Heart left ventricle (tissue), 16 donors: Measurements from ENCODE around the gene KDM8. TPM values are rescaled to one million over a fixed set of nuclear protein-coding genes. Genes with fewer than 3 reads are reported as not detected.

Experiments used
- ATAC-seq, 4 donors: fragments of 200-7000 bp; cut with Tn5 transposase; one replicate each; pipeline ENCODE4 v1.9.1; 2020 to 2022; ENCODE audit warnings: moderate library complexity in 4 of 4, mild to moderate bottlenecking in 3 of 4, moderate number of reproducible peaks in 1 of 4
- DNase-seq, 5 donors: peaks; one replicate each; pipeline ENCODE4 v3.0.0-alpha.2; 2020
- H3K27ac ChIP-seq, 12 donors: fragments of 200-600 bp; sonication (generic) in 4 of 12; one replicate each; pipeline versions ENCODE4 v1.5.0 to v1.8.0; 2016 to 2022; ENCODE audit warnings: mild to moderate bottlenecking in 2 of 12
- H3K27me3 ChIP-seq, 9 donors: fragments of 200-600 bp; sonication (generic) in 2 of 9; one replicate each; pipeline versions ENCODE4 v1.5.1 to v1.8.0; 2016 to 2022; ENCODE audit warnings: mild to moderate bottlenecking in 3 of 9
- H3K36me3 ChIP-seq, 9 donors: fragments of 200-600 bp; sonication (generic) in 2 of 9; one replicate each; pipeline versions ENCODE4 v1.5.0 to v1.8.0; 2018 to 2022; ENCODE audit warnings: mild to moderate bottlenecking in 2 of 9
- H3K4me1 ChIP-seq, 12 donors: fragments of 200-600 bp; sonication (generic) in 4 of 12; one replicate each; pipeline versions ENCODE4 v1.5.0 to v1.8.0; 2016 to 2022; ENCODE audit warnings: mild to moderate bottlenecking in 3 of 12
- H3K4me3 ChIP-seq, 12 donors: fragments of 200-600 bp; sonication (generic) in 4 of 12; one replicate each; pipeline versions ENCODE4 v1.5.0 to v1.8.0; 2017 to 2022; ENCODE audit warnings: mild to moderate bottlenecking in 9 of 12, moderate library complexity in 4 of 12
- H3K9me3 ChIP-seq, 12 donors: fragments of 200-600 bp; sonication (generic) in 4 of 12; one replicate each; pipeline versions ENCODE4 v1.5.0 to v1.8.0; 2016 to 2022; ENCODE audit warnings: mild to moderate bottlenecking in 1 of 12
- POLR2A ChIP-seq, 2 donors: fragments of 450-650 bp; IDR thresholded peaks; one replicate each; pipeline ENCODE4 v1.6.1; 2017; ENCODE audit warnings: antibody characterized with exemption in 2 of 2, mild to moderate bottlenecking in 2 of 2, moderate library complexity in 2 of 2
- WGBS, 4 donors: extraction: QIAGEN DNeasy Blood & Tissue Kit in 2 of 4; methylation state at CpG; one replicate each; pipeline versions ENCODE4 v1.1.5 to v1.1.7; 2013 to 2018; 5-methylcytosine and 5-hydroxymethylcytosine counted together
- intact Hi-C, 10 donors: fragments of 100-400 bp; cut with DNase I; formaldehyde crosslinking; loops; one replicate each; pipeline versions ENCODE4 v1.11.1 to v1.14.2; 2022
- polyA plus RNA-seq, 2 donors: library from polyadenylated mRNA; stranded (reverse); fragments of 200-250 nt; gene quantifications; one replicate each; pipeline ENCODE4 v1.2.3, GENCODE V29; 2013
- total RNA-seq, 9 donors: library from RNA; depleted of rRNA in 2 of 9; stranded (reverse); fragments of >200 nt in 2 of 9; fragmentation: NEBNext Ultra II Directional in 3 of 9; extraction: Animal tissue kit (Norgen Biotek cat#: 25700) in 3 of 9; gene quantifications; one replicate each; pipeline versions ENCODE4 v1.1.0 to v1.2.4, GENCODE V29; 2016 to 2023
- TF ChIP-seq, protein P1 (sequence below), 12 donors: fragments of 200-600 bp; sonication (generic) in 4 of 12; IDR thresholded peaks; one replicate each; pipeline versions ENCODE4 v1.5.0 to v1.8.0; 2018 to 2022; ENCODE audit warnings: antibody characterized with exemption in 12 of 12, mild to moderate bottlenecking in 5 of 12
- donor health status: ischemic (EF 13 %, LVEDD 7.1; RV severe dilation, severe dysfunction).
- donor health status: healthy with polysubstance abuse.
- donor health status: DM: no; HTN: yes; CAD: no.
- donor health status: DM: no; HTN: no; CAD: no.
- donor health status: ischemic (EF 25% LVEDD 6.9; RV normal size, moderate dysfunction).
- donor health status: ischemic (EF 25% LVEDD 5.7; RV mildly dilated, moderate dysfunction).
- donor health status: healthy.
- donor health status: DM: yes; HTN: yes; CAD: no.
- donor health status: ischemic (EF 35%, LVEDD 5.7; RV mildly dilated, moderate dysfunction).
- donor health status: nonischemic (EF 11% LVEDD 7.7; RV severe dilation, severe dysfunction).
- donor health status: DM: yes; HTN: yes; CAD: no.
- donor health status: PGD.
- donor health status: ischemic (EF 29% LVEDD 5.4; RV normal size, mild dysfunction).
- donor health status: nonischemic (EF 23%, LVEDD 6.1; RV moderate dilation, normal function).

KDM8 gene
- total and polyA plus RNA-seq, 11 donors: 1.4 to 8.4 (median 3.5) TPM

DNA sequence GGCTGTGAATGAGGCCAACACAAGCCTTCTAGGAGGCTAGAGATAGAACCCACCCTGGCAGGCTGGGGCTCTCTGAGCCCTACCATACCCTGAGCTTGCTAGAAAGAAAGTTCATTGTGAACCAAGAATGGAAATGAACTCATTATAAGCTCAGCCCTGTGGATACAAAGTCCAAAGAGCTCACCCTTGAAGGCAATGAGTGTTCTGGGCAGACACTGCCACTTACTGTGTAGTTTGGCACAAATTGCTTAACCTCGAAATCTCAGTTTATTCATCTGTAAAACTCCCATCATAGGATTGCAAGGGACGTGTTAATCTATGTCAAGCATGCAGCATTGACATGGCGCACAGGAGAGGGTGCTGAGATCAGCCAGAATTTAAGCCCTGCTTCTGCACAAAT lies 5.5 kb downstream of the KDM8 start:
- Histone ChIP-seq H3K4me1 (peaks cover 0 to 13% (median 7%) of the 10 kb centered on the region in 12 donors), H3K27me3 (no peaks in the 10 kb centered on the region), H3K4me3 (no peak overlapping the region), H3K36me3 (peaks cover 0 to 38% (median 20%) of the 10 kb centered on the region in 9 donors), H3K27ac (no peak overlapping the region), H3K9me3 (no peaks in the 10 kb centered on the region)
- ATAC-seq (no peak), DNase-seq (no peak)
- TF ChIP-seq, protein P1, sequence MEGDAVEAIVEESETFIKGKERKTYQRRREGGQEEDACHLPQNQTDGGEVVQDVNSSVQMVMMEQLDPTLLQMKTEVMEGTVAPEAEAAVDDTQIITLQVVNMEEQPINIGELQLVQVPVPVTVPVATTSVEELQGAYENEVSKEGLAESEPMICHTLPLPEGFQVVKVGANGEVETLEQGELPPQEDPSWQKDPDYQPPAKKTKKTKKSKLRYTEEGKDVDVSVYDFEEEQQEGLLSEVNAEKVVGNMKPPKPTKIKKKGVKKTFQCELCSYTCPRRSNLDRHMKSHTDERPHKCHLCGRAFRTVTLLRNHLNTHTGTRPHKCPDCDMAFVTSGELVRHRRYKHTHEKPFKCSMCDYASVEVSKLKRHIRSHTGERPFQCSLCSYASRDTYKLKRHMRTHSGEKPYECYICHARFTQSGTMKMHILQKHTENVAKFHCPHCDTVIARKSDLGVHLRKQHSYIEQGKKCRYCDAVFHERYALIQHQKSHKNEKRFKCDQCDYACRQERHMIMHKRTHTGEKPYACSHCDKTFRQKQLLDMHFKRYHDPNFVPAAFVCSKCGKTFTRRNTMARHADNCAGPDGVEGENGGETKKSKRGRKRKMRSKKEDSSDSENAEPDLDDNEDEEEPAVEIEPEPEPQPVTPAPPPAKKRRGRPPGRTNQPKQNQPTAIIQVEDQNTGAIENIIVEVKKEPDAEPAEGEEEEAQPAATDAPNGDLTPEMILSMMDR (IDR thresholded peaks at IDR 0.05): no peak
- no peak for TF ChIP-seq POLR2A (IDR thresholded peaks at IDR 0.05)
- WGBS, 4 donors: 89 to 97% (median 94%) methylated on average over 3 of the region's 3 CpGs
- intact Hi-C loops: no loop called here

DNA sequence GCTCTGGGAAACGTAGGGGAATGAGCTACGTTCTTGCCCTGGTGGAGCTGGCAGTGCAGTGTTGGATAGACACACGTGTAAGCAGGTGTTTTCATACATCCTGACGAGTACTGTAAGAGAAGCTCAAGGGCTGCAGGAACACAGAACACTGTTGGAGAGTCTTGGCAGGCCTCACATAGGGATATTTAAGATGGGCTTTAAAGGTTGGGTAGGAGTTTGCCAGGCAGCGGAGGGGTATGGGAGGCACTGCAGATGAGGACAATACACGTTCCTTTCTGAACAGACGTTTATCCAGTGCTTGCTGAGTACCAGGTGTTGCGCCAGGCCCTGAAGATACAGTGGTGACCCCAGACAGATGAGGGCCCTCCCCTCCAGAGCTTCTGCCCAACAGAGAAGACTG lies 6.3 kb downstream of the KDM8 start:
- TF ChIP-seq, protein P1 (IDR thresholded peaks at IDR 0.05): no peak
- no peak for TF ChIP-seq POLR2A (IDR thresholded peaks at IDR 0.05)
- H3K4me3 ChIP-seq: no peak overlapping the region
- H3K36me3 ChIP-seq: peaks cover 0 to 43% (median 20%) of the 10 kb centered on the region in 9 donors
- DNase-seq: no peak
- WGBS, 4 donors: 90 to 93% (median 92%) methylated on average over 7 to 8 of the region's 8 CpGs
- H3K27me3 ChIP-seq: no peaks in the 10 kb centered on the region
- intact Hi-C loops: no loop called here
- no peak overlapping the region for H3K27ac ChIP-seq
- ATAC-seq: no peak
- H3K9me3 ChIP-seq: no peaks in the 10 kb centered on the region
- H3K4me1 ChIP-seq: peaks cover 0 to 6% (median 2%) of the 10 kb centered on the region in 12 donors

DNA sequence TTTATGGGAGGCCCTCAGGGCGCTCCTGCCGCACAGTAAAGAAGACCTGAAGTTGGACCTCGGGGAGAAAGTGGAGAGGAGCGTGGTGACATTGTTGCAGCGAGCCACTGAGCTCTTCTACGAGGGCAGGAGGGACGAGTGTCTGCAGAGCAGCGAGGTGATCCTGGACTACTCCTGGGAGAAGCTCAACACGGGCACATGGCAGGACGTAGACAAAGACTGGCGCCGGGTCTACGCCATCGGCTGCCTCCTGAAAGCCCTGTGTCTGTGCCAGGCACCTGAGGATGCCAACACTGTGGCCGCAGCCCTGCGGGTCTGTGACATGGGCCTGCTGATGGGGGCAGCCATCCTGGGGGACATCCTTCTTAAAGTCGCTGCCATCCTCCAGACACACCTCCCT lies 6.8 kb downstream of the KDM8 start:
- Histone ChIP-seq H3K36me3 (peaks cover 0 to 43% (median 23%) of the 10 kb centered on the region in 9 donors), H3K4me3 (no peak overlapping the region), H3K27me3 (no peaks in the 10 kb centered on the region), H3K9me3 (no peaks in the 10 kb centered on the region), H3K4me1 (no peaks in the 10 kb centered on the region), H3K27ac (no peak overlapping the region)
- intact Hi-C loops: no loop called here
- no peak for ATAC-seq
- TF ChIP-seq, protein P1 (IDR thresholded peaks at IDR 0.05): no peak
- TF ChIP-seq POLR2A (IDR thresholded peaks at IDR 0.05): no peak
- 92 to 95% (median 94%) methylated on average over 16 to 17 of the region's 17 CpGs for WGBS, 4 donors
- DNase-seq: no peak

DNA sequence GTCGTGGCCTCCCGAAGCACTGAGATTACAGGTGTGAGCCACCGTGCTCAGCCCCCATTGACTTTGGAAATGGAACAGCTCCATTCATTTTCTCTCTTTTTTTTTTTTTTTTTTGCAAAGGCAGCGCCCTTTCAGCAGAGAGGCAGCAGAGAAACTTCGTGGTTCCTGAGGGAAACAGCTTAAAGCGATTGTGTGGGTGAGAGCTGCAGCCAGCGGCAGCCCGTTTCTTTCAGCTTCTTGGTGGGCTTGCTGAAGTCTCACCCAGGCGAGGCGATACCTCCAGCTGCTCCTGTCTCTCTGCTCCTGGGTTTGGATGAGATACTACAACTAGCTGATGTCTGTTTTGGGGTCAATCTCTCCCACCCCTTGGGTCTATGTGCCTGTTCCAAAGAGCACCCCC lies 7.7 kb downstream of the KDM8 start:
- Histone ChIP-seq H3K9me3 (no peaks in the 10 kb centered on the region), H3K27ac (no peak overlapping the region), H3K36me3 (peaks cover 0 to 51% (median 26%) of the 10 kb centered on the region in 9 donors), H3K4me3 (no peak overlapping the region), H3K27me3 (no peaks in the 10 kb centered on the region), H3K4me1 (no peaks in the 10 kb centered on the region)
- TF ChIP-seq, protein P1 (IDR thresholded peaks at IDR 0.05): no peak
- TF ChIP-seq POLR2A (IDR thresholded peaks at IDR 0.05): no peak
- ATAC-seq: no peak
- intact Hi-C loops: no loop called here
- no peak for DNase-seq
- 88 to 96% (median 93%) methylated on average over 10 of the region's 10 CpGs for WGBS, 4 donors
